ENCODE results near the gene HAPLN2. TPM values are rescaled to one million over a fixed set of nuclear protein-coding genes. Genes with fewer than 3 reads are reported as not detected.

HAPLN2 gene
- total RNA-seq, 1 experiment from 2014 or later: 1.2 TPM

GRCh38 chr1:156626079-156626438 is 6.8 kb downstream of the HAPLN2 start:
- Mint-ChIP-seq H3K4me1 (peaks cover 9% of the 10 kb centered on the region), H3K9me3 (no peaks in the 10 kb centered on the region), H3K36me3 (no peaks in the 10 kb centered on the region), H3K27ac (no peak overlapping the region), H3K4me3 (peak overlapping the region; percentile 76), H3K27me3 (ENCODE audit: low read depth) (peaks cover 78% of the 10 kb centered on the region)
- ChIA-PET POLR2A (no interaction called here), CTCF (interaction anchor here (0.7 to 13.2 kb wide), 12 partner anchors 9 to 302 kb away, joined by 3 to 365 read pairs (median 22); partner anchors contain the start of genes BCAN and NES)
- DNase-seq (ENCODE audit: low spot score) (no peak), ATAC-seq (no peak)
- TF ChIP-seq ATF3 (CRISPR knock-in tag; conservative IDR thresholded peaks at IDR 0.05): no peak
- no peak for TF ChIP-seq KAT7 (CRISPR knock-in tag; IDR thresholded peaks at IDR 0.05; ENCODE audit: borderline replicate concordance)
- no peak for TF ChIP-seq TCF7 (CRISPR knock-in tag; IDR thresholded peaks at IDR 0.05; ENCODE audit: low read depth)
- TF ChIP-seq ELF4 (CRISPR knock-in tag; IDR thresholded peaks at IDR 0.05; ENCODE audit: low read depth): no peak
- no peak for TF ChIP-seq PRRX2 (CRISPR knock-in tag; IDR thresholded peaks at IDR 0.05)
- TF ChIP-seq ATF1 (CRISPR knock-in tag; IDR thresholded peaks at IDR 0.05): no peak
- no peak for TF ChIP-seq E2F5 (CRISPR knock-in tag; IDR thresholded peaks at IDR 0.05)
- no peak for TF ChIP-seq ERG (CRISPR knock-in tag; IDR thresholded peaks at IDR 0.05)
- no peak for TF ChIP-seq NFATC4 (CRISPR knock-in tag; IDR thresholded peaks at IDR 0.05)
- no peak for TF ChIP-seq GRHL2 (CRISPR knock-in tag; IDR thresholded peaks at IDR 0.05; ENCODE audit: insufficient replicate concordance, severe bottlenecking)
- TF ChIP-seq IRF2 (CRISPR knock-in tag; IDR thresholded peaks at IDR 0.05; ENCODE audit: borderline replicate concordance, low read depth): no peak
- TF ChIP-seq MAX (CRISPR knock-in tag; IDR thresholded peaks at IDR 0.05): no peak
- TF ChIP-seq RELA (CRISPR knock-in tag; IDR thresholded peaks at IDR 0.05; ENCODE audit: borderline replicate concordance): no peak
- no peak for TF ChIP-seq AFF4 (CRISPR knock-in tag; IDR thresholded peaks at IDR 0.05; ENCODE audit: borderline replicate concordance)
- no peak for TF ChIP-seq TEAD1 (CRISPR knock-in tag; IDR thresholded peaks at IDR 0.05)
- no peak for TF ChIP-seq MYBL2 (CRISPR knock-in tag; IDR thresholded peaks at IDR 0.05)
- TF ChIP-seq ZNF416 (CRISPR knock-in tag; IDR thresholded peaks at IDR 0.05): no peak
- no peak for TF ChIP-seq ZNF423 (CRISPR knock-in tag; IDR thresholded peaks at IDR 0.05)
- no peak for TF ChIP-seq ZNF532 (CRISPR knock-in tag; IDR thresholded peaks at IDR 0.05; ENCODE audit: borderline replicate concordance)
- TF ChIP-seq ZMAT4 (CRISPR knock-in tag; IDR thresholded peaks at IDR 0.05): no peak
